IMR-90 (cell line): ENCODE results near the gene MUSTN1.

Source experiments
- BHLHE40 ChIP-seq: fragments of 150-350 bp; IDR thresholded peaks from 2 replicates; pipeline ENCODE4 v1.6.1; 2016; ENCODE audit warnings: mild to moderate bottlenecking, low read depth, low read length
- CTCF ChIP-seq: conservative IDR thresholded peaks from 2 replicates; pipeline ENCODE4 v1.5.1; 2012; ENCODE audit warnings: mild to moderate bottlenecking, low read depth, low read length, improper control_type of control experiment
- MXI1 ChIP-seq: IDR thresholded peaks from 2 replicates; pipeline ENCODE4 v1.6.1; 2012; ENCODE audit warnings: low read depth, mild to moderate bottlenecking, low read length, moderate library complexity, borderline replicate concordance
- RAD21 ChIP-seq: IDR thresholded peaks from 2 replicates; pipeline ENCODE4 v1.6.1; 2012; ENCODE audit warnings: low read length, improper control_type of control experiment

- TF ChIP-seq RAD21 = no peak
- TF ChIP-seq CTCF = no peak
- no peak for TF ChIP-seq MXI1
- TF ChIP-seq BHLHE40 = no peak
These were observed 40.9 kb downstream of the MUSTN1 start for GRCh38 chr3:52793702-52794611.
